GM23248 (cell line): ENCODE data around the gene RPIA.

ENCODE experiments used
- EZH2 ChIP-seq: fragments of 200-600 bp; sonication (generic); IDR thresholded peaks from 2 replicates; pipeline ENCODE4 v1.6.1; 2018; ENCODE audit warnings: antibody characterized with exemption, mild to moderate bottlenecking; ENCODE audit not compliant: insufficient read depth, poor library complexity, severe bottlenecking
- EZH2phosphoT487 ChIP-seq: fragments of 200-600 bp; sonication (generic); IDR thresholded peaks from 2 replicates; pipeline ENCODE4 v1.6.1; 2018; ENCODE audit warnings: antibody characterized with exemption, moderate library complexity, mild to moderate bottlenecking, low read depth; ENCODE audit not compliant: insufficient read depth

GRCh38 chr2:88683160-88684021 is 8.1 kb upstream of the RPIA start:
- TF ChIP-seq EZH2phosphoT487 (no peak), EZH2 (no peak)
